SJSA1 (cell line): ENCODE results near the gene PRKAR2A. TPM values are rescaled to one million over a fixed set of nuclear protein-coding genes. Genes with fewer than 3 reads are reported as not detected.

Experiments used
- DNase-seq, 2 experiments: peaks; one replicate each; pipeline ENCODE4 v3.0.0-alpha.2; 2015 to 2020; ENCODE audit warnings: low spot score in 2 of 2, low read depth in 1 of 2
- H3K27ac ChIP-seq: fragments of 250-450 bp; sonication (Bioruptor Pico); 2 replicates; pipeline ENCODE4 v1.5.1; 2020; ENCODE audit warnings: mild to moderate bottlenecking, moderate library complexity
- H3K27me3 ChIP-seq: fragments of 250-450 bp; sonication (Bioruptor Pico); replicated peaks from 2 replicates; pipeline ENCODE4 v1.5.1; 2020; ENCODE audit warnings: mild to moderate bottlenecking, moderate library complexity
- H3K36me3 ChIP-seq: fragments of 250-450 bp; sonication (Bioruptor Pico); 2 replicates; pipeline ENCODE4 v1.5.1; 2020; ENCODE audit warnings: mild to moderate bottlenecking
- H3K4me1 ChIP-seq: fragments of 250-450 bp; sonication (Bioruptor Pico); replicated peaks from 2 replicates; pipeline ENCODE4 v1.6.1; 2021; ENCODE audit warnings: mild to moderate bottlenecking
- H3K4me3 ChIP-seq: fragments of 250-450 bp; sonication (Bioruptor Pico); 2 replicates; pipeline ENCODE4 v1.5.1; 2020; ENCODE audit warnings: mild to moderate bottlenecking
- H3K9me3 ChIP-seq: fragments of 250-450 bp; sonication (Bioruptor Pico); replicated peaks from 2 replicates; pipeline ENCODE4 v1.5.1; 2020; ENCODE audit warnings: mild to moderate bottlenecking
- total RNA-seq: library from RNA; depleted of rRNA; stranded (reverse); fragments of >200 nt; shearing (Covaris generic); gene quantifications from 2 replicates; pipeline ENCODE4 v1.2.3, GENCODE V29; 2014

PRKAR2A gene
- total RNA-seq, 1 experiment from 2014 or later = 26.9 TPM

- H3K27ac ChIP-seq = peak within 1 kb of the TSS; percentile 66
Observed at GRCh38 chr3:48716982-48717746, 130.5 kb downstream of the PRKAR2A start, which contains the start of gene IP6K2. Gene IP6K2, minus strand, starts transcription at chr3:48717221. Its CDS starts 21,930 bp downstream, at chr3:48695291.

GRCh38 chr3:48716508-48716981, 131.1 kb downstream of the PRKAR2A start:
- H3K4me1 ChIP-seq = peaks cover 28% of the 10 kb centered on the region
- H3K27ac ChIP-seq = peak overlapping the region; percentile 66
- no peak for DNase-seq
- H3K36me3 ChIP-seq = peaks cover 32% of the 10 kb centered on the region
- no peaks in the 10 kb centered on the region for H3K27me3 ChIP-seq
- no peaks in the 10 kb centered on the region for H3K9me3 ChIP-seq
- peak overlapping the region; percentile 56 for H3K4me3 ChIP-seq

More at GRCh38 chr3:48716982-48717746, 130.5 kb downstream of the PRKAR2A start, which contains the start of gene IP6K2:
- Histone ChIP-seq H3K4me1 (peaks cover 33% of the 10 kb centered on the region), H3K27me3 (no peaks in the 10 kb centered on the region), H3K36me3 (peaks cover 28% of the 10 kb centered on the region), H3K4me3 (peak within 1 kb of the TSS; percentile 56), H3K9me3 (no peaks in the 10 kb centered on the region)
- DNase-seq = peak; percentile 90 to 98

GRCh38 chr3:48715174-48715800, 132.4 kb downstream of the PRKAR2A start:
- no peaks in the 10 kb centered on the region for H3K27me3 ChIP-seq
- no peak overlapping the region for H3K27ac ChIP-seq
- no peaks in the 10 kb centered on the region for H3K9me3 ChIP-seq
- peaks cover 18% of the 10 kb centered on the region for H3K4me1 ChIP-seq
- no peak for DNase-seq
- peaks cover 42% of the 10 kb centered on the region for H3K36me3 ChIP-seq
- no peak overlapping the region for H3K4me3 ChIP-seq

GRCh38 chr3:48711727-48712126, 135.9 kb downstream of the PRKAR2A start:
- no peak for DNase-seq
- peaks cover 18% of the 10 kb centered on the region for H3K4me1 ChIP-seq
- no peak overlapping the region for H3K4me3 ChIP-seq
- H3K27ac ChIP-seq = no peak overlapping the region
- peaks cover 67% of the 10 kb centered on the region for H3K36me3 ChIP-seq
- no peaks in the 10 kb centered on the region for H3K9me3 ChIP-seq
- H3K27me3 ChIP-seq = no peaks in the 10 kb centered on the region

- H3K9me3 ChIP-seq = no peaks in the 10 kb centered on the region
- no peaks in the 10 kb centered on the region for H3K27me3 ChIP-seq
- H3K27ac ChIP-seq = peak overlapping the region; percentile 51
- peaks cover 66% of the 10 kb centered on the region for H3K36me3 ChIP-seq
- H3K4me3 ChIP-seq = no peak overlapping the region
- no peak for DNase-seq
- H3K4me1 ChIP-seq = peaks cover 13% of the 10 kb centered on the region
Observed at GRCh38 chr3:48709051-48709461, 138.6 kb downstream of the PRKAR2A start.

- Histone ChIP-seq H3K27ac (peak overlapping the region; percentile 51), H3K27me3 (no peaks in the 10 kb centered on the region), H3K9me3 (no peaks in the 10 kb centered on the region), H3K4me1 (peaks cover 13% of the 10 kb centered on the region), H3K4me3 (no peak overlapping the region), H3K36me3 (peaks cover 64% of the 10 kb centered on the region)
- DNase-seq = no peak
Observed at GRCh38 chr3:48708481-48708889, 139.2 kb downstream of the PRKAR2A start.

- no peak overlapping the region for H3K27ac ChIP-seq
- no peaks in the 10 kb centered on the region for H3K9me3 ChIP-seq
- no peak overlapping the region for H3K4me3 ChIP-seq
- H3K36me3 ChIP-seq = peaks cover 57% of the 10 kb centered on the region
- H3K4me1 ChIP-seq = peaks cover 13% of the 10 kb centered on the region
- DNase-seq = no peak
- no peaks in the 10 kb centered on the region for H3K27me3 ChIP-seq
Observed at GRCh38 chr3:48707157-48707556, 140.5 kb downstream of the PRKAR2A start.

- Histone ChIP-seq H3K9me3 (no peaks in the 10 kb centered on the region), H3K36me3 (peaks cover 57% of the 10 kb centered on the region), H3K27me3 (no peaks in the 10 kb centered on the region), H3K27ac (no peak overlapping the region), H3K4me3 (no peak overlapping the region), H3K4me1 (no peaks in the 10 kb centered on the region)
- no peak for DNase-seq
Observed at GRCh38 chr3:48702320-48702920, 145.3 kb downstream of the PRKAR2A start.

- H3K9me3 ChIP-seq = no peaks in the 10 kb centered on the region
- no peak overlapping the region for H3K27ac ChIP-seq
- DNase-seq = no peak
- peaks cover 48% of the 10 kb centered on the region for H3K36me3 ChIP-seq
- H3K4me1 ChIP-seq = no peaks in the 10 kb centered on the region
- H3K27me3 ChIP-seq = no peaks in the 10 kb centered on the region
- no peak overlapping the region for H3K4me3 ChIP-seq
Observed at GRCh38 chr3:48700731-48701405, 146.8 kb downstream of the PRKAR2A start.

- Histone ChIP-seq H3K4me3 (no peak overlapping the region), H3K9me3 (no peaks in the 10 kb centered on the region), H3K36me3 (peaks cover 58% of the 10 kb centered on the region), H3K27me3 (no peaks in the 10 kb centered on the region), H3K4me1 (peaks cover 15% of the 10 kb centered on the region), H3K27ac (no peak overlapping the region)
- no peak for DNase-seq
Observed at GRCh38 chr3:48698891-48699290, 148.8 kb downstream of the PRKAR2A start.

GRCh38 chr3:48697952-48698351, 149.7 kb downstream of the PRKAR2A start:
- Histone ChIP-seq H3K9me3 (no peaks in the 10 kb centered on the region), H3K27ac (no peak overlapping the region), H3K4me3 (no peak overlapping the region), H3K36me3 (peaks cover 65% of the 10 kb centered on the region), H3K4me1 (peaks cover 18% of the 10 kb centered on the region), H3K27me3 (no peaks in the 10 kb centered on the region)
- DNase-seq = no peak

GRCh38 chr3:48696601-48697000, 151.1 kb downstream of the PRKAR2A start:
- H3K4me3 ChIP-seq = no peak overlapping the region
- no peaks in the 10 kb centered on the region for H3K9me3 ChIP-seq
- DNase-seq = no peak
- H3K4me1 ChIP-seq = peaks cover 18% of the 10 kb centered on the region
- no peak overlapping the region for H3K27ac ChIP-seq
- peaks cover 75% of the 10 kb centered on the region for H3K36me3 ChIP-seq
- H3K27me3 ChIP-seq = no peaks in the 10 kb centered on the region
